Measurements from ENCODE around the gene NADK2.
A peak's percentile ranks its signal among the peaks of the same experiment; 100 is the strongest.

The NADK2 gene

GRCh38 chr5:36246036-36246800 lies 4.5 kb upstream of the NADK2 start:
- no peak for DNase-seq (ENCODE audit: low read depth in 3 of 3)

GRCh38 chr5:36244076-36244475 lies 2.4 kb upstream of the NADK2 start:
- DNase-seq (ENCODE audit: low read depth in 3 of 3) = no peak

GRCh38 chr5:36243653-36244052 lies 1.9 kb upstream of the NADK2 start:
- no peak for DNase-seq (ENCODE audit: low read depth in 3 of 3)

- DNase-seq (ENCODE audit: low read depth in 3 of 3) = no peak
These were observed 1.1 kb upstream of the NADK2 start for GRCh38 chr5:36242534-36243485.

- peak; percentile 4 to 29 (median 18) for DNase-seq (ENCODE audit: low read depth in 3 of 3)
These were observed 720 bp downstream of the NADK2 start for GRCh38 chr5:36240779-36241630.

- no peak for DNase-seq (ENCODE audit: low read depth in 3 of 3)
These were observed 2.1 kb downstream of the NADK2 start for GRCh38 chr5:36239370-36240293.

GRCh38 chr5:36238502-36239295 lies 3.0 kb downstream of the NADK2 start:
- no peak for DNase-seq (ENCODE audit: low read depth in 3 of 3)

GRCh38 chr5:36237751-36238150 lies 4.0 kb downstream of the NADK2 start:
- no peak for DNase-seq (ENCODE audit: low read depth in 3 of 3)

- DNase-seq (ENCODE audit: low read depth in 3 of 3) = no peak
These were observed 4.9 kb downstream of the NADK2 start for GRCh38 chr5:36236801-36237200.

GRCh38 chr5:36232533-36232932 lies 9.2 kb downstream of the NADK2 start:
- no peak for DNase-seq (ENCODE audit: low read depth in 3 of 3)

GRCh38 chr5:36230151-36230790 lies 11.5 kb downstream of the NADK2 start:
- DNase-seq (ENCODE audit: low read depth in 3 of 3) = no peak

- DNase-seq (ENCODE audit: low read depth in 3 of 3) = no peak
These were observed 13.2 kb downstream of the NADK2 start for GRCh38 chr5:36228505-36228904.

- no peak for DNase-seq (ENCODE audit: low read depth in 3 of 3)
These were observed 14.7 kb downstream of the NADK2 start for GRCh38 chr5:36227046-36227445.

- DNase-seq (ENCODE audit: low read depth in 3 of 3) = no peak
These were observed 19.1 kb downstream of the NADK2 start for GRCh38 chr5:36222620-36223019.

GRCh38 chr5:36217988-36218387 lies 23.7 kb downstream of the NADK2 start:
- DNase-seq (ENCODE audit: low read depth in 3 of 3) = no peak

- no peak for DNase-seq (ENCODE audit: low read depth in 3 of 3)
These were observed 24.2 kb downstream of the NADK2 start for GRCh38 chr5:36217567-36217966.

- no peak for DNase-seq (ENCODE audit: low read depth in 3 of 3)
These were observed 25.8 kb downstream of the NADK2 start for GRCh38 chr5:36215910-36216309.

GRCh38 chr5:36214436-36214835 lies 27.3 kb downstream of the NADK2 start:
- DNase-seq (ENCODE audit: low read depth in 3 of 3) = no peak

GRCh38 chr5:36209664-36210063 lies 32.1 kb downstream of the NADK2 start:
- DNase-seq (ENCODE audit: low read depth in 3 of 3) = no peak

Data from stimulated activated CD4-positive, alpha-beta T cell treated with anti-CD3 and anti-CD28 coated beads, TNF-alpha, amount 100 ng/mL, for 24 hours (primary cell).